HG03575 (cell line): ENCODE measurements around the gene RADIL.
"Not testable (repeated sequence)": the region's sequence is repeated elsewhere in the genome, so short reads cannot be mapped to it uniquely, and the experiment has no call there.

Source experiments
- ATAC-seq: cut with Tn5 transposase; IDR thresholded peaks from one replicate; pipeline ENCODE4 v1.9.1; 2021; ENCODE audit not compliant: unreplicated experiment, insufficient number of reproducible peaks, low FRiP score; ENCODE audit errors: extremely low read depth

RADIL gene

GRCh38 chr7:4818000-4818794 is 65.3 kb downstream of the RADIL start:
- no peak for ATAC-seq

GRCh38 chr7:4817178-4817901 is 66.2 kb downstream of the RADIL start:
- ATAC-seq: no peak

GRCh38 chr7:4816419-4817080 is 67.0 kb downstream of the RADIL start:
- no peak for ATAC-seq

GRCh38 chr7:4815609-4816418 is 67.7 kb downstream of the RADIL start:
- no peak for ATAC-seq

GRCh38 chr7:4815121-4815520 is 68.4 kb downstream of the RADIL start:
- ATAC-seq: no peak

GRCh38 chr7:4814433-4814832 is 69.1 kb downstream of the RADIL start:
- ATAC-seq: no peak

GRCh38 chr7:4809666-4810065 is 73.8 kb downstream of the RADIL start:
- no peak for ATAC-seq

GRCh38 chr7:4809091-4809591 is 74.4 kb downstream of the RADIL start:
- ATAC-seq: no peak

GRCh38 chr7:4808565-4808964 is 75.0 kb downstream of the RADIL start:
- no peak for ATAC-seq

GRCh38 chr7:4808026-4808425 is 75.5 kb downstream of the RADIL start:
- ATAC-seq: no peak

GRCh38 chr7:4807598-4808016 is 75.9 kb downstream of the RADIL start:
- no peak for ATAC-seq

GRCh38 chr7:4806983-4807597 is 76.4 kb downstream of the RADIL start:
- no peak for ATAC-seq

- no peak for ATAC-seq
Observed at GRCh38 chr7:4805984-4806300, 77.6 kb downstream of the RADIL start.

GRCh38 chr7:4805110-4805983 is 78.2 kb downstream of the RADIL start:
- no peak for ATAC-seq

- no peak for ATAC-seq
Observed at GRCh38 chr7:4803397-4804241, 79.9 kb downstream of the RADIL start.

- not testable (repeated sequence) for ATAC-seq
Observed at GRCh38 chr7:4802577-4802976, 80.9 kb downstream of the RADIL start.

GRCh38 chr7:4801839-4802231 is 81.7 kb downstream of the RADIL start:
- ATAC-seq: no peak
